ENCODE results near the gene NUP93. TPM values are rescaled to one million over a fixed set of nuclear protein-coding genes. Genes with fewer than 3 reads are reported as not detected.

NUP93 gene
- polyA plus RNA-seq, 4 donors = 71.2 to 81.7 (median 72.5) TPM

- no peak for DNase-seq (ENCODE audit: low read depth in 4 of 4, low spot score in 3 of 4)
Observed at GRCh38 chr16:56842133-56842532, 112.2 kb downstream of the NUP93 start.

GRCh38 chr16:56844056-56844455 is 114.1 kb downstream of the NUP93 start:
- no peak for DNase-seq (ENCODE audit: low read depth in 4 of 4, low spot score in 3 of 4)

- DNase-seq (ENCODE audit: low read depth in 4 of 4, low spot score in 3 of 4) = no peak
Observed at GRCh38 chr16:56847173-56847910, 117.4 kb downstream of the NUP93 start.

- DNase-seq (ENCODE audit: low read depth in 4 of 4, low spot score in 3 of 4) = no peak
Observed at GRCh38 chr16:56848029-56848936, 118.4 kb downstream of the NUP93 start.

GRCh38 chr16:56848955-56849689 is 119.2 kb downstream of the NUP93 start:
- DNase-seq (ENCODE audit: low read depth in 4 of 4, low spot score in 3 of 4) = no peak

GRCh38 chr16:56849690-56850680 is 120.1 kb downstream of the NUP93 start:
- DNase-seq (ENCODE audit: low read depth in 4 of 4, low spot score in 3 of 4) = no peak

GRCh38 chr16:56851671-56852400 is 121.9 kb downstream of the NUP93 start:
- no peak for DNase-seq (ENCODE audit: low read depth in 4 of 4, low spot score in 3 of 4)

GRCh38 chr16:56852401-56852730 is 122.4 kb downstream of the NUP93 start:
- no peak for DNase-seq (ENCODE audit: low read depth in 4 of 4, low spot score in 3 of 4)

- DNase-seq (ENCODE audit: low read depth in 4 of 4, low spot score in 3 of 4) = no peak
Observed at GRCh38 chr16:56852968-56853367, 123.0 kb downstream of the NUP93 start.

GRCh38 chr16:56855201-56855600 is 125.3 kb downstream of the NUP93 start:
- DNase-seq (ENCODE audit: low read depth in 4 of 4, low spot score in 3 of 4) = no peak

GRCh38 chr16:56855946-56856345 is 126.0 kb downstream of the NUP93 start:
- DNase-seq (ENCODE audit: low read depth in 4 of 4, low spot score in 3 of 4) = no peak

GRCh38 chr16:56856876-56857447 is 127.0 kb downstream of the NUP93 start:
- no peak for DNase-seq (ENCODE audit: low read depth in 4 of 4, low spot score in 3 of 4)

GRCh38 chr16:56858374-56858773 is 128.4 kb downstream of the NUP93 start:
- DNase-seq (ENCODE audit: low read depth in 4 of 4, low spot score in 3 of 4) = no peak

GRCh38 chr16:56859636-56860035 is 129.7 kb downstream of the NUP93 start:
- no peak for DNase-seq (ENCODE audit: low read depth in 4 of 4, low spot score in 3 of 4)

- DNase-seq (ENCODE audit: low read depth in 4 of 4, low spot score in 3 of 4) = no peak
Observed at GRCh38 chr16:56860226-56861020, 130.5 kb downstream of the NUP93 start.

GRCh38 chr16:56861092-56861610 is 131.2 kb downstream of the NUP93 start:
- DNase-seq (ENCODE audit: low read depth in 4 of 4, low spot score in 3 of 4) = no peak

- DNase-seq (ENCODE audit: low read depth in 4 of 4, low spot score in 3 of 4) = no peak
Observed at GRCh38 chr16:56861756-56862155, 131.8 kb downstream of the NUP93 start.

GRCh38 chr16:56862776-56863175 is 132.8 kb downstream of the NUP93 start:
- DNase-seq (ENCODE audit: low read depth in 4 of 4, low spot score in 3 of 4) = no peak

All from right renal pelvis (tissue), 4 donors.